GM19351 (cell line): ENCODE measurements around the gene EDN2.

Experiments
- ATAC-seq: cut with Tn5 transposase; IDR thresholded peaks from one replicate; pipeline ENCODE4 v1.9.1; 2021; ENCODE audit warnings: mild to moderate bottlenecking, moderate library complexity; ENCODE audit not compliant: unreplicated experiment

Gene EDN2

GRCh38 chr1:41486053-41486370 is 1.5 kb upstream of the EDN2 start:
- no peak for ATAC-seq

DNA sequence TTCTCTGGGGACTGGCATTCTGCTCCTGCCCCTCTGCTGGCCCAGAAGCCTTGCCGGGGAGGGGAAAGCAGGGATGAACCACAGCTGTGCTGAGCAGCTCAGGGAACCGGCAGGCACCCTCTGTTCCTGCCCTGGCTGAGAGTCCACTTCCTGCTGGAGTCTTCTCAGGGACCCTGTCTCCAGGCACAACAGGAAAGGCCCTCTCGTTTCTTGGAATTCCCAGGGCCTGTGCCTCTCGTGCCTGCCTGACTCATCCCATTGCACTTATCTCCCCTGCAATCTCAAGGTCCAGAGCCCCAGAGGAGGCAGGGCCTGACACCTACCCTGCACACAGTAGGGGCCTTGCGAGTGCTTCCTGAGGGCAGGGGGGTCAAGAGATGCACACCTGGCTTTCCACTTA is 1.1 kb upstream of the EDN2 start:
- ATAC-seq: no peak

DNA sequence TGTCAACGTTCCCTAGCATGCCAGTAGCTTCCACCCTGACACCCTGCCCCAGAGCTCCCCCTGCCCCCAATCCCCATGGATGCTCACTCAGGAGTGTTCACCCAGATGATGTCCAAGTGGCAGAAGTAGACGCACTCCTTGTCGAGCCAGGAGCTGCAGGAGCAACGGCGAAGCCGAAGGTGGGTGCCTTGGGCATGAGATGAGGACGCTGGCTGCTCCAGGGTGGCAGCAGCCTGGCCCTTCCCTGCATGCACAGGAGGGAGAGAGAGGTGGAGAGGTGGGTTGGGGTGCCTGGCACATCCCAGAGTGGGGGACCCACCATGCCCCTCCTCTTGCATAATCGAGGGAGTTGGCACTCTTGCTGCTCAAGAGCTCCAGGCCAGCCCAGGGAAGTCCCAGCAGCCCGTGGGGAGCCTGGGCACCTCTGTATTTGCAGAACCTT is 502 bp downstream of the EDN2 start:
- ATAC-seq: no peak

DNA sequence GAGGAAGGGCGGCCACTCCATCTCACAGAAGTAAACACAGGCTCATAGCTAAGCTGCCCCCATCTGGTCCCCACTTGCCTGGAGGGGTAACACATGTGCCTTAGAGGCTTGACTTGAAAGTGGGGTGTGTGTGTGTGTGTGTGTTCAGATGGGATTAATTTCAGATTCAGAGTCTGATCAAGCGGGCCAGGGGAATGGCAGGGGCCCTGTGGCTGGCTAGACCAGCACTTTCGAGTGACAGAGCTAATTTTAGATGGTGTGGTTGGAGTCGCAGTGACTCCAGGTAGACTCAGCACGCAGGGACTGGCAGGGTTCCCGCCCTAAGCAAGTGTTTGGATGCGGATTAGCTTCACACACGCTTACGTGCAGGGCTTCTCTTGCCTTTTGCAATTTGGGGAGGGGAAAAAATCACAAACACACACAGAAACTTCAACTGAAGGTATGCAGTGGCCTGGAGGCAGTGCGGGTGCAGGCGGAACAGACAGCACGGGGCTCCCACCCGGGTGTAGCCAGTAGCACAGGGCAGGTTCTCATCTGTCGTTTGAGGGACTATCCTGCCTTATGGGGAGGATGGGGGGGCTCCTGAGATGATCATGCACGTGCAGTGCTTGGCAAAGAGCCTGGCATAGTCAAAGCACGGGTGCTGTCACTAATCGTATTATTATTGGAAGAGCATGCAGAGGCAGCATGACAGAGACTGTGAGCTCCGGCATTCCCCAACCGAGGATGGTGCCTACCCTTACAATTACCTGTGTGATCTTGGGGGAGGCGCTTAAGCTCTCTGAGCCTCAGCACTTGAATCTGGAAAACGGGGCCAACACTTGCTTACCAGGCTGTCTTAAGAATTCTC is 1.3 kb downstream of the EDN2 start:
- ATAC-seq: no peak

DNA sequence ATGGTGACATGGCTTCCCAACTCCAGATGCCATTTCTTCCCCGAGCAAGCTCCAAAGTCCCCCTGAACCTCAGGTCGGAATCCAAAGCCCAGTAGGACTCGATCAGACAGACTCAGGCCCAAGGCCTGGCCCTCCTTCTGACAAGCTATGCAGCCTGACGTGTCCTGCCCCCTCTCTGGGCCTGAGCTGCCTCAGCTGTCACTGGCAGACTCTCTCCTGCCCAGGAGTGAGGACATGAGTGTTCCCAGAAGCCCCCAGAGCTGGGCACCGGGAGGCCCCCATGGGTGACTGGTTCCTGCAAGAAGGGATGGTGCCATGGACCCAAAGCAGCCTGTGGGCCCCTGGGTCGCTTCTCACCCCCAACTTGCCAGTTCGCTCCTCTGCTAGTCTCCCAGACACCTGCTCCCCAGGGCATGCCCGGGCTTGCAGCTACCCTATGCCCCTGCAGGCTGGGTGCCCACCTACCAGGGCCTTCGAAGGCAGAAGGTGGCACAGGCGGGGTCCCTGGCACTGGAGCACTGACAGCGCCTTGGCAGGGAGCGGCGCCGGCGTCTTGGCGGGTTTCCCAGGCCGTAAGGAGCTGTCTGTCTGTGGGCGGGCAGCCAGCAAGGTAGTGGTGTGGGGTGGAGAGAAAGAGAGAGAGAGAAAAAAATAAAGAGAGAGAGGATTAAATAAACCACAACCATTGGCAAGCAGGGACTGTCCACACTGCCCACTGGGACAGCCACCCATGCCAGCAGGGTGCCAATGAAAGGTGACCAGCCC is 2.3 kb downstream of the EDN2 start:
- no peak for ATAC-seq

DNA sequence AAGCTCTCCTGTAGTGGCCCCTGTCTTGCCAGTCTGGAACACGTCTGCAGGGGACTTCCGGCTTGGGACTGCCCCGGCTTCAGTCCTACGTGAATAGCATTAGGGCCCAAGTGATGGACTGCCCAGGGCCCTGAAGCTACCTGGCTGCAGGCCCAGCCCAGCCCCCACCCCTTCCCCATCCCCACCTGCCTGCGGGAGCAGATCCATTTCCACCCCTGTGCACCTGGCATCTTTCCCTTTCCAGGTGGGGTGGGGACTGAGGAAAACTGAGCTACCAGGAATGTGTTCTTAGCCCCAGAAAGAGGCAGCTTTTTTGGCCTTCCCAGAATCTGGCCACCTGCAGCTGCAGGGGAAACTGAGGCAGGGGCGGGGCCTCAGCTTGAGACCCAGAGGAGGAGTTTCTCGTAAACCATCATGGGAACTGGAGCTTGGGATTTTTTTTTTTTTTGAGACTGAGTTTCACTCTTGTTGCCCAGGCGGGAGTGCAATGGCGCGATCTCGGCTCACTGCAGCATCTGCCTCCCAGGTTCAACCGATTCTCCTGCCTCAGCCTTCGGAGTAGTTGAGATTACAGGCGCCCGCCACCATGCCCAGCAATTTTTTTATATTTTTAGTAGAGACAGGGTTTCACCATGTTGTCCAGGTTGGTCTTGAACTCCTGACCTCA is 3.2 kb downstream of the EDN2 start:
- no peak for ATAC-seq

- no peak for ATAC-seq
Measured at GRCh38 chr1:41480204-41481108, 4.0 kb downstream of the EDN2 start.

GRCh38 chr1:41479808-41480160 is 4.7 kb downstream of the EDN2 start:
- ATAC-seq: no peak

DNA sequence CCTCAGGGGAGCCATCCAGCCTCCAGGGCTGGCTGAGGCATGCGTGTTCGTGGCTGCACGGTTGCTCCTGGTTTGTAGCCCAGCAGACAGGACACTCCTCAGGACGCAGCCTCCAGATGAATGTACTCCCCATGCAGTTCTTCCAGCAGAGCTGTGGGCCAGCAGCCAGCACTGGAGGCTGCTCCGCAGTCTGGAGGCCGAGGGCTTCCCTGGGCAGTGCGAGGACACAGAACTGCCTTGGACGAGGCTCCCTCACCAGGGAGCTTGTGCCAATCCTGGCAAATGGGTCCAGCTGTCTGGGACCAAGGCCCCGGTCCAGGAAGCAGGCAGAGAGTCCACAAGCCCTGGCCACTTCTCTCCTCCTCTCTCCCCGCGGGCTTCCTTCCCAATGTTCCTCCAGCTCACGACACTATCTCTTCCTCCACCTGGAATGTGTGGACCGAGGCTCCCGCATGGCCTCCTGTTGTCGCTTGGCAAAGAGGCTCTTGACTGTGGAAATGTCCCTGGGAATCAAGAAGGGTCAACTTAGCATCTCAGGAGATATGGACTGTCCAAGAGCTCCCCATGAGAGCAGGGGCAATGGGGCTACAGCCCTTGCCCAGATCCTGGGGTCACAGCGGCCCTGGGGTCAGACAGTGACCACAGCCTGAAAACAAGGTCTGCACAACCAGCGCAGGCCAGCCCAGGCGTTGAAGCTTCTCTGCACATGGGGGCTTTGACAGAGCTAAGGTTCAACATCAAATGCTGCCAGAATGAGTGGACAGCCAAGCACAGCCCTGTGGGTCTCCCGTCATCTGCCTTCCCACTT is 5.3 kb downstream of the EDN2 start:
- ATAC-seq: no peak

GRCh38 chr1:41478118-41478748 is 6.2 kb downstream of the EDN2 start:
- no peak for ATAC-seq

GRCh38 chr1:41476807-41477361 is 7.6 kb downstream of the EDN2 start:
- no peak for ATAC-seq

- ATAC-seq: no peak
Measured at GRCh38 chr1:41475859-41476567, 8.5 kb downstream of the EDN2 start.

- ATAC-seq: no peak
Measured at GRCh38 chr1:41475346-41475745, 9.1 kb downstream of the EDN2 start.

- ATAC-seq: no peak
Measured at GRCh38 chr1:41474490-41475271, 9.8 kb downstream of the EDN2 start.

DNA sequence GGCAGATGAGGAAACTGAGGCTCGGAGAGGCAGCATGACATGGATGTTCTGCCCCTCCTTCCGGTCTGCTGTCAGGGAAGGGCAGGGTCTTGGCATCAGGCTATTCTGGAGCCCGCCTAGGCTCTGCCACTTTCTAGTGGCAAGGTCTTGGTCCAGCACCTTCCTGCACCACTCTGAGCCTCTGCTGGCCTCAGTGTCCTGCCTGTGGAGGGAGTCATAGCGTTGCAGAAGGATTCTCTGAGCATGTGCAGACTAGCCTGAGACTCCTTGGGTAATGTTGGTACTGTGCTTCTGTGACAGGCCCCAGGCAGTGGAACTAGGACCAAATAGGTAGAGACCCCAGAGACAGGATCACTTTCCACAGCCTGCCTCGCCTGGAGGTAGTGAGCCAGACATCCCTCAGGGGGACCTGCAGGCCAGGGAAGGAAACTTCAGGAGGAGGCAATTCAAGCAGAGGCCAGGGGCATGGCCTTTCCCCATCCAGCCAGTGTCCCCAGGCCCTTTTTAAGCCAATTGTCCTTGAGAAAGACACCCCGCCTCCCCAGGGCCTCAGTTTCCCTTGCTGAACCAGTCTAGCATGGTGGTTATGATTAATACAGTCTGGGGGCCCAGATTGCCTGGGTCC is 10.6 kb downstream of the EDN2 start:
- no peak for ATAC-seq

DNA sequence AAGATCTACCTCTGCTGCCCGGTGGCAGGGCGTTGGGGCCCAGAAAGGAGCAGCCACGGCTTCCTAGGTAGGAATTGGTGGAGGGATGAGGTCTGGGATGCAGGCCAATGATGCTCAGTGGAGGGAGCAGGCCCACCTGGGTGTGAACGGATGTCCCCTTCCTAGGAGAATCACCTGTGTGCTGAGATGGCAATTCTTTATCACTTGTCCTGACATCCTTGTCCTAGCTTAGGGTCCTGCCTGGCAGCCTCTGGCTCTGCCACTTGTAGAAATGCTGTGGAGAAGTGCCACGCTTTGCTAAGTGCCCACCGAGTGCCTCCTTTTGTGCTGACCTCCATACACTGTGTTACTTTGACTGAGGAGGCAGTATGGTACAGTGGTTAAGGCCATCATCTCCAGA is 12.8 kb downstream of the EDN2 start:
- no peak for ATAC-seq

GRCh38 chr1:41469706-41470105 is 14.8 kb downstream of the EDN2 start:
- ATAC-seq: no peak
